K562 (cell line): ENCODE measurements around the gene ZMYM1. TPM values are rescaled to one million over a fixed set of nuclear protein-coding genes. Genes with fewer than 3 reads are reported as not detected.

Experiments used
- FOXA3 ChIP-seq, 2 experiments: fragments of 450-650 bp in 1 of 2; sonication (generic) in 1 of 2; formaldehyde crosslinking; IDR thresholded peaks in 1 of 2; conservative IDR thresholded peaks in 1 of 2; 2 replicates each; pipeline versions ENCODE4 v1.4.0 to v1.8.0; 2020 to 2022; ENCODE audit warnings: mild to moderate bottlenecking in 2 of 2, missing genetic modification reagents in 1 of 2
- HCFC1 ChIP-seq: IDR thresholded peaks from 2 replicates; pipeline ENCODE4 v1.6.1; 2012; ENCODE audit warnings: low read depth, low read length, improper control_type of control experiment
- HDGF ChIP-seq: fragments of 450-650 bp; IDR thresholded peaks from 2 replicates; pipeline ENCODE4 v1.6.1; 2016
- MBD2 ChIP-seq: sonication (generic); IDR thresholded peaks from 2 replicates; pipeline ENCODE4 v1.6.1; 2016; ENCODE audit warnings: low read depth, borderline replicate concordance
- MTA1 ChIP-seq: fragments of 450-650 bp; IDR thresholded peaks from 2 replicates; pipeline ENCODE4 v1.6.1; 2017; ENCODE audit warnings: borderline replicate concordance
- NR2C1 ChIP-seq, 2 experiments: fragments of 450-650 bp; IDR thresholded peaks; 2 replicates each; pipeline ENCODE4 v1.6.1; 2017; ENCODE audit warnings: mild to moderate bottlenecking in 2 of 2, antibody characterized with exemption in 1 of 2, inconsistent platforms in 1 of 2, missing compliant biosample characterization in 1 of 2, missing genetic modification characterization in 1 of 2
- PRMT5 ChIP-seq: sonication (generic); formaldehyde crosslinking; IDR thresholded peaks from 2 replicates; pipeline ENCODE4 v1.5.0; 2020; ENCODE audit warnings: missing genetic modification reagents
- TBP ChIP-seq: optimal IDR thresholded peaks from 2 replicates; pipeline ENCODE3; 2011; ENCODE audit warnings: low read depth, low read length, improper control_type of control experiment
- TRIM28 ChIP-seq: fragments of 450-650 bp; IDR thresholded peaks from 2 replicates; pipeline ENCODE4 v1.6.1; 2017
- ZNF764 ChIP-seq: fragments of 250-450 bp; sonication (Bioruptor Pico); IDR thresholded peaks from 2 replicates; pipeline ENCODE4 v1.4.0; 2020; ENCODE audit warnings: low read depth, mild to moderate bottlenecking, moderate library complexity
- polyA plus RNA-seq, 8 experiments: library from polyadenylated mRNA; depleted of rRNA in 4 of 8; stranded (reverse) in 5 of 8; unstranded in 3 of 8; fragments of >200 nt; fragmentation: Nextera tagmentation in 2 of 8; fragmentation: Illumina TruSeq in 1 of 8; extraction: Ambion mirVana in 2 of 8; extraction: Trizol in 1 of 8; gene quantifications; 2 replicates each; pipeline versions ENCODE4 v1.2.1 to v1.2.3, GENCODE V29; 2011 to 2014; ENCODE audit warnings: inconsistent platforms in 1 of 8, missing spikeins in 1 of 8
- total RNA-seq, 7 experiments: library from RNA; depleted of rRNA in 6 of 7; stranded (reverse); fragments of >200 nt in 6 of 7; fragmentation: Illumina TruSeq in 2 of 7; extraction: Trizol in 2 of 7; gene quantifications; 2 replicates each; pipeline versions ENCODE4 v1.2.1 to v1.2.3, GENCODE V29; 2011 to 2021; ENCODE audit warnings: low replicate concordance in 1 of 7
- TF ChIP-seq, protein P1 (sequence below): fragments of 450-650 bp; IDR thresholded peaks from 2 replicates; pipeline ENCODE4 v1.6.1; 2014; ENCODE audit warnings: low read depth, mild to moderate bottlenecking, moderate library complexity, borderline replicate concordance
- TF ChIP-seq, protein P2 (sequence below), 2 experiments: fragments of 450-650 bp; formaldehyde crosslinking in 1 of 2; IDR thresholded peaks; 2 replicates each; pipeline versions ENCODE4 v1.4.0 to v1.6.1; 2014 to 2020; ENCODE audit warnings: mild to moderate bottlenecking in 2 of 2, borderline replicate concordance in 1 of 2, low read depth in 1 of 2
- TF ChIP-seq, protein P3 (sequence below): fragments of 450-650 bp; IDR thresholded peaks from 2 replicates; pipeline ENCODE4 v1.7.0; 2016; ENCODE audit warnings: borderline replicate concordance

ZMYM1 gene
- total and polyA plus RNA-seq, 9 of the 15 experiments (the other 6 are each of a cell fraction or from before 2014, with no cell fraction given): 7.5 to 25.4 (median 15.8) TPM

DNA sequence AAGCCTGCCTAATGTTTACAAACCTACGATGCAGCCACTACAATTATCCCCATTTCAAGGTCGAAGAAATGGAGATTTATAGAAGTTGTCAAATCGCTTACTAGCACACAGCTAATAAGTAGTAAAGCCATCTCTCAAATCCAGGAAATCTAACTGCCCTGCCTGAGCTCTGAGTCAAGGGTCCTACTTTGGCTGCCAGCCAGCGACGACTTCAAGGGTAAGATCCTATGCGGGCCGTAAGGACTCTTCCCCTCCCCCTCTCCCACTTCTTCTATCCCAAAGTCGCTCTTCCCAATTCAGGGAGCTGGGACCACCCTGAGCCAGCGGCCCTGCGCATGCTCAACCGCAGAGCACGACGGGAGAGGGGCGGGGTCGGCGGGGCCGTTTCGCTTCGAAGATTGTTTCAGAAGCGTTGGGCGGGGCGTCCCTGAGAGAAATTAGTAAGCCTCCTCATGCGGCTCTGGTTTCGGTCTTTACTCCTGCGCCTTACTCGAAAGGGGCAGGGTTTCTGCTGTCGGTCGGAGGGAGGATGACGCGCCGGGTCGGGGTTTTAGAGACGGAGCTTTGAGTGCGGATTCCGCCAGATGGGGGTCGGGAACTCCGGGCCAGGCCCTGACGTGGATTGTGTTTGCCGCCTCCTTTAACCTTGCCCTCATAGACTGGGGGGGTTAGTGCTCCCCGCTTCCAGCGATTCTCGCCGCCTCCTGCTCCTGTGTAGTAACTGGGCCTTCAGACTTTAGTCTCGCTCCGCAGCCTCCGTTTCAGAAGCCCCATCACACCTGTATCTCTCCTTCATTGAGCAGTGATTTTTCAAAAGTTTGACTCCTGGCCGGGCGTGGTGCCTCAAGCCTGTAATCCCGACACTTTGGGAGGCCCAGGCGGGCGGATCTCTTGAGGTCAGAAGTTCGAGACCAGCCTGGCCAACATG, at the start of gene ZMYM1 (continued):
- TF ChIP-seq HCFC1 (0 out of 2 replicates have a peak, but pooled peaks have one; percentile 37), ZNF764 (CRISPR knock-in tag) (no peak), FOXA3 (CRISPR knock-in tag; conservative IDR thresholded peaks at IDR 0.05 in 1 of 2, IDR thresholded peaks at IDR 0.05 in 1 of 2) (peak in 1 of 2 experiments; percentile 48; a peak in 1 of 4 replicates), MBD2 (peak; percentile 65), TBP (peak; percentile 76), TRIM28 (0 out of 2 replicates have a peak, but pooled peaks have one; percentile 24), NR2C1 (IDR thresholded peaks at IDR 0.05) (0 out of 2 replicates have a peak, but pooled peaks have one; percentile 14), NR2C1 (tag; IDR thresholded peaks at IDR 0.05) (no peak), PRMT5 (CRISPR knock-in tag) (no peak), MTA1 (0 out of 2 replicates have a peak, but pooled peaks have one; percentile 48), HDGF (no peak)
- TF ChIP-seq, protein P1, sequence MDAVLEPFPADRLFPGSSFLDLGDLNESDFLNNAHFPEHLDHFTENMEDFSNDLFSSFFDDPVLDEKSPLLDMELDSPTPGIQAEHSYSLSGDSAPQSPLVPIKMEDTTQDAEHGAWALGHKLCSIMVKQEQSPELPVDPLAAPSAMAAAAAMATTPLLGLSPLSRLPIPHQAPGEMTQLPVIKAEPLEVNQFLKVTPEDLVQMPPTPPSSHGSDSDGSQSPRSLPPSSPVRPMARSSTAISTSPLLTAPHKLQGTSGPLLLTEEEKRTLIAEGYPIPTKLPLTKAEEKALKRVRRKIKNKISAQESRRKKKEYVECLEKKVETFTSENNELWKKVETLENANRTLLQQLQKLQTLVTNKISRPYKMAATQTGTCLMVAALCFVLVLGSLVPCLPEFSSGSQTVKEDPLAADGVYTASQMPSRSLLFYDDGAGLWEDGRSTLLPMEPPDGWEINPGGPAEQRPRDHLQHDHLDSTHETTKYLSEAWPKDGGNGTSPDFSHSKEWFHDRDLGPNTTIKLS: peak; percentile 75; the same call in 1 of the 2 replicates
- TF ChIP-seq, protein P2, sequence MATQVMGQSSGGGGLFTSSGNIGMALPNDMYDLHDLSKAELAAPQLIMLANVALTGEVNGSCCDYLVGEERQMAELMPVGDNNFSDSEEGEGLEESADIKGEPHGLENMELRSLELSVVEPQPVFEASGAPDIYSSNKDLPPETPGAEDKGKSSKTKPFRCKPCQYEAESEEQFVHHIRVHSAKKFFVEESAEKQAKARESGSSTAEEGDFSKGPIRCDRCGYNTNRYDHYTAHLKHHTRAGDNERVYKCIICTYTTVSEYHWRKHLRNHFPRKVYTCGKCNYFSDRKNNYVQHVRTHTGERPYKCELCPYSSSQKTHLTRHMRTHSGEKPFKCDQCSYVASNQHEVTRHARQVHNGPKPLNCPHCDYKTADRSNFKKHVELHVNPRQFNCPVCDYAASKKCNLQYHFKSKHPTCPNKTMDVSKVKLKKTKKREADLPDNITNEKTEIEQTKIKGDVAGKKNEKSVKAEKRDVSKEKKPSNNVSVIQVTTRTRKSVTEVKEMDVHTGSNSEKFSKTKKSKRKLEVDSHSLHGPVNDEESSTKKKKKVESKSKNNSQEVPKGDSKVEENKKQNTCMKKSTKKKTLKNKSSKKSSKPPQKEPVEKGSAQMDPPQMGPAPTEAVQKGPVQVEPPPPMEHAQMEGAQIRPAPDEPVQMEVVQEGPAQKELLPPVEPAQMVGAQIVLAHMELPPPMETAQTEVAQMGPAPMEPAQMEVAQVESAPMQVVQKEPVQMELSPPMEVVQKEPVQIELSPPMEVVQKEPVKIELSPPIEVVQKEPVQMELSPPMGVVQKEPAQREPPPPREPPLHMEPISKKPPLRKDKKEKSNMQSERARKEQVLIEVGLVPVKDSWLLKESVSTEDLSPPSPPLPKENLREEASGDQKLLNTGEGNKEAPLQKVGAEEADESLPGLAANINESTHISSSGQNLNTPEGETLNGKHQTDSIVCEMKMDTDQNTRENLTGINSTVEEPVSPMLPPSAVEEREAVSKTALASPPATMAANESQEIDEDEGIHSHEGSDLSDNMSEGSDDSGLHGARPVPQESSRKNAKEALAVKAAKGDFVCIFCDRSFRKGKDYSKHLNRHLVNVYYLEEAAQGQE (IDR thresholded peaks at IDR 0.05; ENCODE audit: borderline replicate concordance): no peak
- TF ChIP-seq, protein P2 (CRISPR knock-in tag; IDR thresholded peaks at IDR 0.05; ENCODE audit: low read depth): no peak
- TF ChIP-seq, protein P3, sequence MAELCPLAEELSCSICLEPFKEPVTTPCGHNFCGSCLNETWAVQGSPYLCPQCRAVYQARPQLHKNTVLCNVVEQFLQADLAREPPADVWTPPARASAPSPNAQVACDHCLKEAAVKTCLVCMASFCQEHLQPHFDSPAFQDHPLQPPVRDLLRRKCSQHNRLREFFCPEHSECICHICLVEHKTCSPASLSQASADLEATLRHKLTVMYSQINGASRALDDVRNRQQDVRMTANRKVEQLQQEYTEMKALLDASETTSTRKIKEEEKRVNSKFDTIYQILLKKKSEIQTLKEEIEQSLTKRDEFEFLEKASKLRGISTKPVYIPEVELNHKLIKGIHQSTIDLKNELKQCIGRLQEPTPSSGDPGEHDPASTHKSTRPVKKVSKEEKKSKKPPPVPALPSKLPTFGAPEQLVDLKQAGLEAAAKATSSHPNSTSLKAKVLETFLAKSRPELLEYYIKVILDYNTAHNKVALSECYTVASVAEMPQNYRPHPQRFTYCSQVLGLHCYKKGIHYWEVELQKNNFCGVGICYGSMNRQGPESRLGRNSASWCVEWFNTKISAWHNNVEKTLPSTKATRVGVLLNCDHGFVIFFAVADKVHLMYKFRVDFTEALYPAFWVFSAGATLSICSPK: 0 out of 2 replicates have a peak, but pooled peaks have one; percentile 35
